HG02759 (cell line): Measurements from ENCODE around the gene NFIB.
A peak's percentile ranks its signal among the peaks of the same experiment; 100 is the strongest.

Experiments used
- ATAC-seq: cut with Tn5 transposase; IDR thresholded peaks from one replicate; pipeline ENCODE4 v1.9.1; 2021; ENCODE audit warnings: mild to moderate bottlenecking, moderate library complexity; ENCODE audit not compliant: unreplicated experiment

The NFIB gene

GRCh38 chr9:14218253-14218652 is 95.7 kb downstream of the NFIB start:
- no peak for ATAC-seq

- no peak for ATAC-seq
These were observed 97.2 kb downstream of the NFIB start for GRCh38 chr9:14216612-14217194.

GRCh38 chr9:14215614-14216013 is 98.3 kb downstream of the NFIB start:
- ATAC-seq: no peak

- no peak for ATAC-seq
These were observed 99.2 kb downstream of the NFIB start for GRCh38 chr9:14214693-14215092.

GRCh38 chr9:14214065-14214684 is 99.8 kb downstream of the NFIB start:
- no peak for ATAC-seq

GRCh38 chr9:14213504-14213903 is 100.4 kb downstream of the NFIB start:
- ATAC-seq: peak; percentile 55

GRCh38 chr9:14212697-14213420 is 101.1 kb downstream of the NFIB start:
- peak; percentile 20 for ATAC-seq

- no peak for ATAC-seq
These were observed 101.9 kb downstream of the NFIB start for GRCh38 chr9:14212077-14212476.

- no peak for ATAC-seq
These were observed 102.4 kb downstream of the NFIB start for GRCh38 chr9:14211564-14211963.

- no peak for ATAC-seq
These were observed 103.5 kb downstream of the NFIB start for GRCh38 chr9:14210428-14210827.

GRCh38 chr9:14209399-14210345 is 104.3 kb downstream of the NFIB start:
- no peak for ATAC-seq

- peak; percentile 40 for ATAC-seq
These were observed 106.5 kb downstream of the NFIB start for GRCh38 chr9:14207352-14207995.

GRCh38 chr9:14205463-14205862 is 108.5 kb downstream of the NFIB start:
- no peak for ATAC-seq

GRCh38 chr9:14203356-14204056 is 110.4 kb downstream of the NFIB start:
- no peak for ATAC-seq

- no peak for ATAC-seq
These were observed 115.0 kb downstream of the NFIB start for GRCh38 chr9:14198841-14199455.

- no peak for ATAC-seq
These were observed 115.7 kb downstream of the NFIB start for GRCh38 chr9:14198047-14198840.

GRCh38 chr9:14197325-14197858 is 116.5 kb downstream of the NFIB start:
- ATAC-seq: no peak

GRCh38 chr9:14193328-14193990 is 120.5 kb downstream of the NFIB start:
- no peak for ATAC-seq
